Caco-2 (cell line): ENCODE measurements around the gene TTC7B. TPM values are rescaled to one million over a fixed set of nuclear protein-coding genes. Genes with fewer than 3 reads are reported as not detected.

ENCODE experiments used
- BruUV-seq: library from RNA; stranded (reverse); fragments of 400-500 nt; replicated peaks from 2 replicates; lab custom pipeline; 2021; lab: Mats Ljungman, UMichigan
- CTCF ChIA-PET: fragments of 300-600 bp; sonication (Branson Sonifier 250); formaldehyde crosslinking; loops from one replicate; lab custom pipeline; 2022; ENCODE audit warnings: antibody characterized with exemption; lab: Charles Lee
- POLR2A ChIA-PET: fragments of 300-600 bp; sonication (Branson Sonifier 250); formaldehyde crosslinking; loops from one replicate; lab custom pipeline; 2022; ENCODE audit warnings: antibody characterized with exemption; lab: Charles Lee
- DNase-seq, 2 experiments: peaks; one replicate each; pipeline versions ENCODE4 v3.0.0 to v3.0.0-alpha.2; 2020 to 2022
- H3K27me3 ChIP-seq: replicated peaks from 2 replicates; pipeline ENCODE4 v1.6.0; 2011; ENCODE audit warnings: low read length; ENCODE audit not compliant: control insufficient read depth, insufficient read depth
- H3K36me3 ChIP-seq: 2 replicates; pipeline ENCODE4 v1.5.1; 2011; ENCODE audit warnings: low read length; ENCODE audit not compliant: control insufficient read depth, insufficient read depth
- H3K4me1 ChIP-seq: fragments of 250-450 bp; sonication (Bioruptor Pico); 2 replicates; pipeline ENCODE4 v1.5.1; 2020; ENCODE audit warnings: mild to moderate bottlenecking
- H3K4me3 ChIP-seq: 2 replicates; pipeline ENCODE4 v1.5.1; 2011; ENCODE audit warnings: low read depth, mild to moderate bottlenecking, control low read depth, low read length
- H3K9me3 ChIP-seq: fragments of 250-450 bp; sonication (Bioruptor Pico); 2 replicates; pipeline ENCODE4 v1.5.1; 2020; ENCODE audit warnings: mild to moderate bottlenecking, moderate library complexity
- H3K27ac Mint-ChIP-seq: one replicate; pipeline ENCODE4 v1.8.0; 2022; ENCODE audit warnings: mixed read lengths; ENCODE audit not compliant: unreplicated experiment
- H3K27me3 Mint-ChIP-seq: one replicate; pipeline ENCODE4 v1.8.0; 2022; ENCODE audit warnings: mixed read lengths; ENCODE audit not compliant: insufficient read depth, unreplicated experiment
- H3K36me3 Mint-ChIP-seq: one replicate; pipeline ENCODE4 v1.8.0; 2022; ENCODE audit warnings: mild to moderate bottlenecking, mixed read lengths; ENCODE audit not compliant: insufficient read depth, unreplicated experiment
- H3K4me1 Mint-ChIP-seq: one replicate; pipeline ENCODE4 v1.8.0; 2022; ENCODE audit warnings: low read depth, mixed read lengths; ENCODE audit not compliant: unreplicated experiment
- H3K4me3 Mint-ChIP-seq: one replicate; pipeline ENCODE4 v1.8.0; 2022; ENCODE audit warnings: mild to moderate bottlenecking, moderate library complexity, mixed read lengths; ENCODE audit not compliant: unreplicated experiment
- H3K9me3 Mint-ChIP-seq: one replicate; pipeline ENCODE4 v1.8.0; 2022; ENCODE audit warnings: mixed read lengths; ENCODE audit not compliant: unreplicated experiment
- intact Hi-C: fragments of 100-400 bp; cut with micrococcal nuclease; formaldehyde crosslinking; loops from one replicate; pipeline ENCODE4 v1.10.0; 2022; ENCODE audit not compliant: unreplicated experiment
- total RNA-seq: library from RNA; stranded (reverse); gene quantifications from 2 replicates; pipeline ENCODE4 v1.2.3, GENCODE V29; 2022
- TF ChIP-seq, protein P1 (sequence below), 2 experiments: fragments of 200-600 bp in 1 of 2; IDR thresholded peaks; 1 replicate in 1 of 2; 2 replicates in 1 of 2; pipeline versions ENCODE4 v1.5.1 to v1.8.0; 2011 to 2022; ENCODE audit warnings: antibody characterized with exemption in 1 of 2, control low read depth in 1 of 2, inconsistent platforms in 1 of 2, low read depth in 1 of 2, low read length in 1 of 2, mild to moderate bottlenecking in 1 of 2, moderate library complexity in 1 of 2; ENCODE audit not compliant: insufficient read depth in 1 of 2, severe bottlenecking in 1 of 2, unreplicated experiment in 1 of 2

TTC7B gene
- total RNA-seq, 1 experiment from 2014 or later = 28.5 TPM

DNA sequence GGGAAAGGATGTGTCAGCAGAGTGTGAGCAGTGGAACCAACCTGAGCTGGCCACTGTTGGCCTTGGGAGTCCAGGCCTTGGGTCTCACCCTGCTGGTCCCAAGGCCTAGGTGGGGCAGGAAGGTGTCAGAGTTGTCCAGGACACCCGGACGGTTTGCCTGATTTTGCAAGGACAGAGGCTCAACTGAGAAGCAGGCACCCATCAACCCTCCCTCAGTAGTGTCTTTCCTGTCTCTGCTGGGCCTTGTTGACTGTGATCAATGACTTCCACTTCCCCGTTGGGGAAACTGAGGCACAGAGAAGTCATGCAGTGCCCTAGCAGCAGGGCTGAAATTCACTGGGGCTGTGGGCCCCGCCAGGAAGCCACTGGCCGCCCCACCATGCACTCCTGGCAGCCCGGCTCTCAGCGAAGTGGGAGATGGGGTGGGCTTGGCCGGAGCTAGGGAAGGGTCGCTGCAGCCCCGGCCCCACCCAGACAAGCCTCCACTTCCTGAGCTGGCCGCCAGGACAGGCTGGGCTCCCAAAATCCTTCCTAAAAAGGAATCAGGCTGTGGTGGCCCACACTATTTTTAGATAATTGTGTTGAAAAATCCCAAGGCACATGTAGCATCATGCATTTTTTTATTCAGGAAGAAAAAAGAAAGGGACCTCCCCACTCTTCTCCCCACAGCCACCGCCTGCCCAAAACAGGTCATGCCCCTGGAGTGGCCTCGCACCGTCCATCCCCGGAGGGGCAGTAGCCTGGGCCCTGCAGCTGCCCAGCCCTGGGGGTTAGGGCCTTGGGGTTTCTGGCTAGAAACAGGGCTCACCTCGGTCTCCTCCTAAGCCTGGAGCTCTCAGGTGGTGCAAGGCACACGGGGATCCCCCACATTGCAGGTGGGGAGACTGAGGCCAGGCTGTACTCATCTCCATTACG, 292.0 kb downstream of the TTC7B start:
- Mint-ChIP-seq H3K36me3 (no peaks in the 10 kb centered on the region), H3K4me1 (no peaks in the 10 kb centered on the region), H3K4me3 (no peak overlapping the region), H3K9me3 (peaks cover 21% of the 10 kb centered on the region), H3K27ac (no peak overlapping the region), H3K27me3 (no peaks in the 10 kb centered on the region)
- CTCF ChIA-PET = no interaction called here
- no TSS peak for BruUV-seq
- Histone ChIP-seq H3K27me3 (no peaks in the 10 kb centered on the region), H3K4me3 (no peak overlapping the region), H3K4me1 (no peaks in the 10 kb centered on the region), H3K9me3 (no peaks in the 10 kb centered on the region), H3K36me3 (no peaks in the 10 kb centered on the region)
- DNase-seq = no peak
- POLR2A ChIA-PET = no interaction called here
- TF ChIP-seq, protein P1, sequence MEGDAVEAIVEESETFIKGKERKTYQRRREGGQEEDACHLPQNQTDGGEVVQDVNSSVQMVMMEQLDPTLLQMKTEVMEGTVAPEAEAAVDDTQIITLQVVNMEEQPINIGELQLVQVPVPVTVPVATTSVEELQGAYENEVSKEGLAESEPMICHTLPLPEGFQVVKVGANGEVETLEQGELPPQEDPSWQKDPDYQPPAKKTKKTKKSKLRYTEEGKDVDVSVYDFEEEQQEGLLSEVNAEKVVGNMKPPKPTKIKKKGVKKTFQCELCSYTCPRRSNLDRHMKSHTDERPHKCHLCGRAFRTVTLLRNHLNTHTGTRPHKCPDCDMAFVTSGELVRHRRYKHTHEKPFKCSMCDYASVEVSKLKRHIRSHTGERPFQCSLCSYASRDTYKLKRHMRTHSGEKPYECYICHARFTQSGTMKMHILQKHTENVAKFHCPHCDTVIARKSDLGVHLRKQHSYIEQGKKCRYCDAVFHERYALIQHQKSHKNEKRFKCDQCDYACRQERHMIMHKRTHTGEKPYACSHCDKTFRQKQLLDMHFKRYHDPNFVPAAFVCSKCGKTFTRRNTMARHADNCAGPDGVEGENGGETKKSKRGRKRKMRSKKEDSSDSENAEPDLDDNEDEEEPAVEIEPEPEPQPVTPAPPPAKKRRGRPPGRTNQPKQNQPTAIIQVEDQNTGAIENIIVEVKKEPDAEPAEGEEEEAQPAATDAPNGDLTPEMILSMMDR (IDR thresholded peaks at IDR 0.05; ENCODE audit: insufficient read depth in 1 of 2, low read depth in 1 of 2, low read length in 1 of 2, severe bottlenecking in 1 of 2, unreplicated experiment in 1 of 2) = no peak
- intact Hi-C loops = no loop called here

DNA sequence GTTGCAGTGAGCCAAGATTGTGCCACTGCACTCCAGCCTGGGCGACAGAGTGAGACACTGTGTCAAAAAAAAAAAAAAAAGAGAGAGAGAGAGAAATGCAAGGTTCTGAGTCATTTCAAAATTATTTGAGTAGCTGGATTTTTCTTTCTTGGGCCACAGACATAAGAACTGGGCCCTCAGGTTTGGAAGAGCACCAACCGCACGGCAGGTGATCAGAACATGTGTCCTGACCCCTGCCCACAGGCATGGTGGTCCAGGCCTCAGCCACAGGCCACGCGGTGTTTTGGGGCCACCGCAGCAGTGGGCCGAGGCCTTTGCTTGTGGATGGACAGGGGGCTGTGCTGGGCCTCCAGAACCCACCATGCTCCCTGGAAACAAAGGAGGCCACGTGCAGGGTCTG, 292.7 kb downstream of the TTC7B start:
- CTCF ChIA-PET = no interaction called here
- no peaks in the 10 kb centered on the region for H3K36me3 ChIP-seq
- DNase-seq = no peak
- Mint-ChIP-seq H3K9me3 (peaks cover 15% of the 10 kb centered on the region), H3K27me3 (no peaks in the 10 kb centered on the region), H3K4me1 (no peaks in the 10 kb centered on the region), H3K4me3 (no peak overlapping the region), H3K27ac (no peak overlapping the region), H3K36me3 (no peaks in the 10 kb centered on the region)
- no peaks in the 10 kb centered on the region for H3K27me3 ChIP-seq
- H3K4me1 ChIP-seq = peaks cover 4% of the 10 kb centered on the region
- intact Hi-C loops = no loop called here
- H3K4me3 ChIP-seq = no peak overlapping the region
- POLR2A ChIA-PET = no interaction called here
- H3K9me3 ChIP-seq = no peaks in the 10 kb centered on the region
- BruUV-seq = no TSS peak
- TF ChIP-seq, protein P1 (IDR thresholded peaks at IDR 0.05; ENCODE audit: insufficient read depth in 1 of 2, low read depth in 1 of 2, low read length in 1 of 2, severe bottlenecking in 1 of 2, unreplicated experiment in 1 of 2) = no peak

DNA sequence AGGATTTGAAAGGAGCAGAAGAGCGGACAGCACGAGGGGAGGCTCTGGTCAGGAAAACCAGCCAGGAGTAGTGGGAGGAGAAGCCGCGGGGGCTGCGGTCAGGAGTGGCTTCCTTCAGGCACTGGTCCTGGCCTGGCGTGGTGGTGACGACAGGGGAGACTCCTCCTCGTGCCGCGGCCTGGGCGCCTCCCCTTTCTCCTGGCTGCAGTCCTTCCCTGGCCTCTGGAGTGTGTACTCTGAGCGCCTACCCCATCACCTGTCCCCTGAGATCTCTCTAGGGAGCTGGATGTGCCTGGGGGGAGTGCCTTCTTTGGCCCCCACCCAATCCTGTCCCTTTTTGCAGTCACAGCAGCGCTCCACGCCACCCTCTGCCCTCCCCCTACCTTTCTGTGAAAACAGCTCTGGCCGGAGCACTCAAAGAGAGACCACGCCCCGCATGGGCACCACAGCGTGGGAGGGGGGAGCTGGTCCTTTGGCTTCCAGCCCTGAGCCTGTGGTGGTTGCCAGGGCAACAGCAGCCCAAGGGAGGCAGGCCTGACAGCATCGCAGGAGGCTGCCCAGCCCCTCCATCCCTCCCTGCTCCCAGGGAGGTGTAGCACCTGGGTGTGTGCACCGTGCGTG, 293.5 kb downstream of the TTC7B start:
- Histone ChIP-seq H3K27me3 (no peaks in the 10 kb centered on the region), H3K9me3 (no peaks in the 10 kb centered on the region), H3K36me3 (no peaks in the 10 kb centered on the region), H3K4me1 (peaks cover 13% of the 10 kb centered on the region), H3K4me3 (no peak overlapping the region)
- TF ChIP-seq, protein P1 (IDR thresholded peaks at IDR 0.05; ENCODE audit: insufficient read depth in 1 of 2, low read depth in 1 of 2, low read length in 1 of 2, severe bottlenecking in 1 of 2, unreplicated experiment in 1 of 2) = no peak
- no TSS peak for BruUV-seq
- DNase-seq = no peak
- Mint-ChIP-seq H3K4me1 (peaks cover 2% of the 10 kb centered on the region), H3K9me3 (peaks cover 10% of the 10 kb centered on the region), H3K27me3 (no peaks in the 10 kb centered on the region), H3K27ac (no peak overlapping the region), H3K36me3 (no peaks in the 10 kb centered on the region), H3K4me3 (no peak overlapping the region)
- ChIA-PET POLR2A (no interaction called here), CTCF (no interaction called here)
- intact Hi-C loops = no loop called here
